ENCODE data around the gene PLEKHO1.

Gene PLEKHO1

DNA sequence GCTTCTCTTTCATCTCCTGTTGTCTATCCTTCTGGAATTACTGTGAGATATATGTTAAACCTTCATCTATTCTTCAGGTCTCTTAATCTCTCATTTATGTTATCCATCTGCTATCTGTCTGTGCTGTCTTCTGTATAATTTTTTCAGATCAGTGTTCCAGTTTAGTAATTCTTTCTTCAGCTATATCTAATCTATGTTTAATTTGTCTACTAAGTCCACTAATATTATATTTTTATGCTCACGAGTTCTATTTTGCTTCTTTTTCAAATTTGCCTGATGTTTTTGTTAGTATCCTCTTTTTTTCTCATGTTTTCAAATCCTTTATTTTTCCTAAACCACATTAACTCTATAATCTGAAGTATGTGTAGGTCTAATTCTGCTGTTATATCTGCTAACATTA is 34.6 kb upstream of the PLEKHO1 start:
- H3K4me3 ChIP-seq (ENCODE audit: control insufficient read depth, low read depth, low read length), result no peak overlapping the region
- no peak for DNase-seq (ENCODE audit: low read depth)
- TF ChIP-seq, protein P1, sequence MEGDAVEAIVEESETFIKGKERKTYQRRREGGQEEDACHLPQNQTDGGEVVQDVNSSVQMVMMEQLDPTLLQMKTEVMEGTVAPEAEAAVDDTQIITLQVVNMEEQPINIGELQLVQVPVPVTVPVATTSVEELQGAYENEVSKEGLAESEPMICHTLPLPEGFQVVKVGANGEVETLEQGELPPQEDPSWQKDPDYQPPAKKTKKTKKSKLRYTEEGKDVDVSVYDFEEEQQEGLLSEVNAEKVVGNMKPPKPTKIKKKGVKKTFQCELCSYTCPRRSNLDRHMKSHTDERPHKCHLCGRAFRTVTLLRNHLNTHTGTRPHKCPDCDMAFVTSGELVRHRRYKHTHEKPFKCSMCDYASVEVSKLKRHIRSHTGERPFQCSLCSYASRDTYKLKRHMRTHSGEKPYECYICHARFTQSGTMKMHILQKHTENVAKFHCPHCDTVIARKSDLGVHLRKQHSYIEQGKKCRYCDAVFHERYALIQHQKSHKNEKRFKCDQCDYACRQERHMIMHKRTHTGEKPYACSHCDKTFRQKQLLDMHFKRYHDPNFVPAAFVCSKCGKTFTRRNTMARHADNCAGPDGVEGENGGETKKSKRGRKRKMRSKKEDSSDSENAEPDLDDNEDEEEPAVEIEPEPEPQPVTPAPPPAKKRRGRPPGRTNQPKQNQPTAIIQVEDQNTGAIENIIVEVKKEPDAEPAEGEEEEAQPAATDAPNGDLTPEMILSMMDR (IDR thresholded peaks at IDR 0.05; ENCODE audit: control insufficient read depth, insufficient read depth, low read depth, low read length, missing control alignments), result no peak

DNA sequence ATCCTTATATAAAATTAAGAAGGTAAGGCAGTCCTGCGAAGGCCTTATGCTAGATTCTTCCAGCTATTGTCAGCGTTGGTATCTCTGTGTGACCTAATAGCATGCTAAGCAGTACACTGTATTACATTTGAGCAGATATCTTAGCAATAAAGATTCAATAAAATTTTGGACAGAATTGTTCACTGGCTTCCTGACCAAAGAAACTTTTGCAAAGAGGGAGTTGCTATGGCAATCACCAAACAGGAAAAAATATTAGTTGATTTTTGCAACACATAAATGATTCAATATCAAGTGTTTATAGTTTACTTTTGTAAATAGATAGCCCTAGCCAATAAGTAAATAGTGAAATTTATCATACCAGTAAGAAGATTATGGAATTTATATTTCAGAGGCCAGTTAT is 31.0 kb upstream of the PLEKHO1 start:
- TF ChIP-seq, protein P1 (IDR thresholded peaks at IDR 0.05; ENCODE audit: control insufficient read depth, insufficient read depth, low read depth, low read length, missing control alignments), result no peak
- no peak overlapping the region for H3K4me3 ChIP-seq (ENCODE audit: control insufficient read depth, low read depth, low read length)
- no peak for DNase-seq (ENCODE audit: low read depth)

DNA sequence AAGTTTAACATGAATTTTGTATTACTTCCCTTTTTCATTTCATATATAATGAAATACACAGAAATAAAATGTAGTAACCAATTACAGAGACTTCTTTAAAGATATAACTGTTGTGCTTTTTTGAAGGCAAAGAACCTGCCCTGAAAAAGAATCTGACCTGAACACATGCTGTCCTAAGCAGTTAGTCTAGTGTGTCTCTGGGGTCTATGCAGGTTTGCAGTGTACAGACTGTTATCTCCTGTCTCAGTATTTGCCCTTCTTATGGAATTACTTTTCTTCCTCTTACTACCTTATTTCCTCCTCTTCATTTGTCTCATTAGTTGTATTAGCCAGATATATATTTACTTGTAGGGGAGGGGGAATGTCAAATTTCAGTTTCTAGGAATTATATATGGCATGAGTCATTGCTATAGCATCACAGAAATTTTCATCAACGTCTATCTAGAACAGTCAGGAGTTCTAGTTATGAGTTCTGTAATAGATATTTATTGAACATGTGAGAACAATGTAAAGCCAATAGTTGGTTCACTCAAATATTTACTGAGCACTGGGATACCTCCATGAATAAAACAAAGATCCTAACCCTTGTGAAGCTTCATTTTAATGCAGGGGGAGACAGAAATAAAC is 28.4 kb upstream of the PLEKHO1 start:
- TF ChIP-seq, protein P1 (IDR thresholded peaks at IDR 0.05; ENCODE audit: control insufficient read depth, insufficient read depth, low read depth, low read length, missing control alignments), result no peak
- no peak overlapping the region for H3K4me3 ChIP-seq (ENCODE audit: control insufficient read depth, low read depth, low read length)
- DNase-seq (ENCODE audit: low read depth), result no peak

DNA sequence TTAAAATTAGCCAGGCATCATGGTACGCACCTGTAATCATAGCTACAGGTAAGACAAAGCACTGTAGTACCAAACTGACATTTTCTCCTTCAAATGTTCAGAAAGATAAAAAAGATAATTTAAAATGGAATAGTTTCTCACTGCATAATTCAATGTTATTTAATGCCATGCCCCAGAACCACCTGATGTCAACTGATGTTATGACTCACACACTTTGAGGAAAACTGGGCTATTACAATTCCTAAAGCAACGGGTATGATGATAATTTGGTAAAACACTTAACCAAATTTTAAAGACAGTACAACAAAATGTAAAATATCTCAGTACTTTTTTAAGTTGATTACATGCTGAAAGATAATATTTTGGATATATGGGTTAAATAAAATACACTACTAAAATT is 22.9 kb upstream of the PLEKHO1 start:
- no peak for DNase-seq (ENCODE audit: low read depth)
- TF ChIP-seq, protein P1 (IDR thresholded peaks at IDR 0.05; ENCODE audit: control insufficient read depth, insufficient read depth, low read depth, low read length, missing control alignments), result no peak
- H3K4me3 ChIP-seq (ENCODE audit: control insufficient read depth, low read depth, low read length), result no peak overlapping the region

DNA sequence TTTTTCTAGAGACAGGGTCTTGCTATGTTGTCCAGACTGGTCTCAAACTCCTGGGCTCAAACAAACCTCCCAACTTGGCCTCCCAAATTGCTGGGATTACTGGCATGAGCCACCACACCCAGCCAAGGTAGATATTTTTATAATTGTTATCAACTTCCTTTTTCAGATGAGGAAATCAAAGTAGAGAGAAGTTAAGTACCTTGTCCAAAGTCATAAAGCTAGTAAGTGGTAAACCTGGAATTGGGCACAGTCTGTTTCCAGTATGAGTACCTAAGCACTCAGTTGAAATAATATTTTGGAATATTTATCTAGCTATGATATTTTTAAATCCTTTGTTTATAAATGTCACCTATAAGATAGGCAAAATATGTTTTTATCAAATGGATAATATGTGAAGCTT is 22.3 kb upstream of the PLEKHO1 start:
- H3K4me3 ChIP-seq (ENCODE audit: control insufficient read depth, low read depth, low read length), result no peak overlapping the region
- DNase-seq (ENCODE audit: low read depth), result no peak
- TF ChIP-seq, protein P1 (IDR thresholded peaks at IDR 0.05; ENCODE audit: control insufficient read depth, insufficient read depth, low read depth, low read length, missing control alignments), result no peak

DNA sequence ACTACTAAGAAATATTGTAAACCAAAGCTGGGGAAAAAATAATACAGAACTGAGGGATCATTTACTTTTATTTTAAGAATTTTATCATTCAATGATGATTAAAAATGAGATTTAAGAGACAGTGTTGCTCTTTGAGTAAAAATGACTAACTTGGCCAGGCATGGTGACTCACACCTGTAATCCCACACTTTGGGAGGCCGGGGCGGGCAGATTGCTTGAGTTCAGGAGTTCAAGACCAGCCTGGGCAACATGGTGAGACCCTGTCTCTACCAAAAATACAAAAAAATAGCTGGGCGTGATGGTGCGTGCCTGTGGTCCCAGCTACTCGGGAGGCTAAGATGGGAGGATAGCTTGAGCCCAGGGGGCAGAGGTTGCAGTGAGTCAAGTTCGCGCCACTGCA is 21.8 kb upstream of the PLEKHO1 start:
- TF ChIP-seq, protein P1 (IDR thresholded peaks at IDR 0.05; ENCODE audit: control insufficient read depth, insufficient read depth, low read depth, low read length, missing control alignments), result no peak
- no peak overlapping the region for H3K4me3 ChIP-seq (ENCODE audit: control insufficient read depth, low read depth, low read length)
- no peak for DNase-seq (ENCODE audit: low read depth)

DNA sequence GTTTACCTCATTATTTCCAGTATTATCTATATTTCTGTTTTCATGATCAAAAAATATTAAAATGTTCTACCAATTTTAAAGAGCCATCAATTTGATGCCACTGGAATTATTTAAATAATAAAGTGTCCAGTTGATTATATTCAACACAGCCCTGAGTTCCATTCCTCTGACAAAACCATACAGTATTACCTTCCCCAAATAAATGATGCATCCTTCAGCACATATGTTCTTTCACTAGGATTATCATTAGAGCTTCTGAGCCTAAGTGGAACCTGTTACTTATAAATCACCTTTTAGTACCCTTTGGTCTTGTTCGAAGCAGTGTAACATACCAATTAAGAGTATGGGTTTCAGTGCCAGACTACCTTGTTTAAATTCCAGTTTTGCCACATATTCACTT is 17.3 kb upstream of the PLEKHO1 start:
- TF ChIP-seq, protein P1 (IDR thresholded peaks at IDR 0.05; ENCODE audit: control insufficient read depth, insufficient read depth, low read depth, low read length, missing control alignments), result no peak
- no peak for DNase-seq (ENCODE audit: low read depth)
- no peak overlapping the region for H3K4me3 ChIP-seq (ENCODE audit: control insufficient read depth, low read depth, low read length)
